GM12878 (cell line): Measurements from ENCODE around the gene NUP62. TPM values are rescaled to one million over a fixed set of nuclear protein-coding genes. Genes with fewer than 3 reads are reported as not detected.

Experiments
- BHLHE40 ChIP-seq, 2 experiments: fragments of 450-650 bp in 1 of 2; IDR thresholded peaks; 2 replicates each; pipeline ENCODE4 v1.6.1; 2011 to 2017; ENCODE audit warnings: low read depth in 2 of 2, borderline replicate concordance in 1 of 2, improper control_type of control experiment in 1 of 2, low read length in 1 of 2, mild to moderate bottlenecking in 1 of 2
- EZH2 ChIP-seq: IDR thresholded peaks from 2 replicates; pipeline ENCODE4 v1.6.1; 2012; ENCODE audit warnings: low read depth, mild to moderate bottlenecking, control low read depth, inconsistent platforms, low read length, borderline replicate concordance; ENCODE audit not compliant: control insufficient read depth
- FOS ChIP-seq: IDR thresholded peaks from 3 replicates; pipeline ENCODE4 v1.6.1; 2011; ENCODE audit warnings: borderline replicate concordance; ENCODE audit not compliant: insufficient read length; ENCODE audit errors: extremely low read depth
- IKZF1 ChIP-seq: fragments of 450-650 bp; conservative IDR thresholded peaks from 2 replicates; pipeline ENCODE4 v1.6.1; 2017; ENCODE audit warnings: antibody characterized with exemption, mild to moderate bottlenecking
- NFYB ChIP-seq: IDR thresholded peaks from 2 replicates; pipeline ENCODE4 v1.6.1; 2011; ENCODE audit warnings: low read depth, mild to moderate bottlenecking, low read length, improper control_type of control experiment, moderate library complexity; ENCODE audit not compliant: insufficient read depth
- NR2F1 ChIP-seq: fragments of 450-650 bp; conservative IDR thresholded peaks from 2 replicates; pipeline ENCODE4 v1.6.1; 2017; ENCODE audit warnings: mild to moderate bottlenecking
- POU2F2 ChIP-seq: IDR thresholded peaks from 3 replicates; pipeline ENCODE4 v1.6.1; 2011; ENCODE audit warnings: low read depth, mild to moderate bottlenecking, low read length, borderline replicate concordance
- SIN3A ChIP-seq: IDR thresholded peaks from 2 replicates; pipeline ENCODE4 v1.6.1; 2012; ENCODE audit warnings: low read depth, low read length, improper control_type of control experiment
- YY1 ChIP-seq: IDR thresholded peaks from 2 replicates; pipeline ENCODE4 v1.6.1; 2011; ENCODE audit warnings: low read depth, mild to moderate bottlenecking, low read length
- polyA plus RNA-seq, 11 experiments: library from polyadenylated mRNA; depleted of rRNA in 4 of 11; unstranded in 6 of 11; stranded (reverse) in 5 of 11; fragments of >200 nt; fragmentation: Nextera tagmentation in 4 of 11; fragmentation: Illumina TruSeq in 1 of 11; extraction: Ambion mirVana in 4 of 11; extraction: Trizol in 1 of 11; gene quantifications; 1 replicate in 1 of 11; 2 replicates in 10 of 11; pipeline versions ENCODE4 v1.2.1 to v1.2.3, GENCODE V29; 2011 to 2016; ENCODE audit warnings: inconsistent platforms in 2 of 11, missing spikeins in 2 of 11, low read depth in 1 of 11
- total RNA-seq, 4 experiments: library from RNA; depleted of rRNA in 3 of 4; stranded (reverse); fragments of >200 nt in 3 of 4; fragmentation: Illumina TruSeq in 1 of 4; extraction: Trizol in 1 of 4; gene quantifications; 2 replicates each; pipeline versions ENCODE4 v1.2.1 to v1.2.3, GENCODE V29; 2013 to 2021
- TF ChIP-seq, protein P1 (sequence below): IDR thresholded peaks from 2 replicates; pipeline ENCODE4 v1.6.1; 2011; ENCODE audit warnings: borderline replicate concordance, low read depth, mild to moderate bottlenecking, moderate library complexity, mixed read lengths, low read length; ENCODE audit not compliant: insufficient read depth; ENCODE audit errors: extremely low read length
- TF ChIP-seq, protein P2 (sequence below): IDR thresholded peaks from 2 replicates; pipeline ENCODE4 v1.6.1; 2011; ENCODE audit warnings: low read depth, low read length, improper control_type of control experiment, borderline replicate concordance
- TF ChIP-seq, protein P3 (sequence below): fragments of 450-650 bp; formaldehyde crosslinking; IDR thresholded peaks from 2 replicates; pipeline ENCODE4 v1.5.0; 2022; ENCODE audit warnings: mild to moderate bottlenecking, missing genetic modification characterization
- TF ChIP-seq, protein P4 (sequence below): IDR thresholded peaks from 2 replicates; pipeline ENCODE4 v1.6.1; 2012; ENCODE audit warnings: mild to moderate bottlenecking, low read depth, low read length
- TF ChIP-seq, protein P5 (sequence below): fragments of 450-650 bp; IDR thresholded peaks from 2 replicates; pipeline ENCODE4 v1.6.1; 2017; ENCODE audit warnings: antibody characterized with exemption, mild to moderate bottlenecking, moderate library complexity

The NUP62 gene
- total and polyA plus RNA-seq, 10 of the 15 experiments (the other 5 are each of a cell fraction or from before 2014, with no cell fraction given) = 19.5 to 110 (median 66.9) TPM

DNA sequence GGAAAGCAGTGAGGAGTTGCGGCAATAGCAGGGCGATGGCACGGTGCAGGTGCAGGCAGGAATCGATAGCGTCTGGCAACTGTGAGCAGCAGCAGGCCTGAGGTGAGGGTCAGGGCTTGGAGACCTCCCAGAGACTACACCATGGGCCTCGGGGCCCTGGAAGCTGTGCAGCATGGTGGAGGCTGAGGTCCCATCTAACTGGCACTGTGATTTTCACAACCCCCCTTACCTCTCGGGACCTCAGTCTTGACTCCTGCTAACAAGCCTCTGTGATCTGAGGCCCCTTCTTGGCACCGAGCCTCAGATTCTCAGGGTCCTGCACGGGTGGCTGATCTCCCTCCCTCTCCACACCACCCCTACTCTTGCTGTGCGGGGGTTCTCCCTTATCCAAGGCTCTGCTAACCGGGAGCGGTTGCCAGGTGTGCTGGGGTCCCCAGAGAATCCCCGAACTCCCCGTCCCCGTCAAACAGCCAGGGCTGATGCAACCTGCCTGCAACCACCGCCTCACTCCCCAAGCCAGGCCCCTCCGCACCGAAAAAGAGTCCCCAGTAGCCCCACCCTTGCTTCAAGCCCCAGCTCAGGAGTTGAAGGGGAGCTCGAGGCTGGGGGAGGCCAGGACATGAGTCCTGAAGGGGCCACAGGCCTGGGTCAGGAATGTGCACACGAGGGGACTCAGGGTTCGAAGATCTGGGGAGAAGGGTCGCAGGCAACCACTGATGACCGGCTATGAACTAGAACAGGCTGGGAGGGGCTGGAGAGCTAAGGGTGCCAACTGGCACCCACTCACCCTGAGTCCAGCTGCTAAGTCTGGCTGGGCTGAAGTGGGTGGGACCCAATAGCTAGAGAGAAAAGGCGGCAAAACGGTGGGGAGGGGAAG, 5.1 kb downstream of the NUP62 start (continued):
- TF ChIP-seq, protein P1, sequence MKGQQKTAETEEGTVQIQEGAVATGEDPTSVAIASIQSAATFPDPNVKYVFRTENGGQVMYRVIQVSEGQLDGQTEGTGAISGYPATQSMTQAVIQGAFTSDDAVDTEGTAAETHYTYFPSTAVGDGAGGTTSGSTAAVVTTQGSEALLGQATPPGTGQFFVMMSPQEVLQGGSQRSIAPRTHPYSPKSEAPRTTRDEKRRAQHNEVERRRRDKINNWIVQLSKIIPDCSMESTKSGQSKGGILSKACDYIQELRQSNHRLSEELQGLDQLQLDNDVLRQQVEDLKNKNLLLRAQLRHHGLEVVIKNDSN = no peak
- TF ChIP-seq EZH2 = no peak
- TF ChIP-seq, protein P2, sequence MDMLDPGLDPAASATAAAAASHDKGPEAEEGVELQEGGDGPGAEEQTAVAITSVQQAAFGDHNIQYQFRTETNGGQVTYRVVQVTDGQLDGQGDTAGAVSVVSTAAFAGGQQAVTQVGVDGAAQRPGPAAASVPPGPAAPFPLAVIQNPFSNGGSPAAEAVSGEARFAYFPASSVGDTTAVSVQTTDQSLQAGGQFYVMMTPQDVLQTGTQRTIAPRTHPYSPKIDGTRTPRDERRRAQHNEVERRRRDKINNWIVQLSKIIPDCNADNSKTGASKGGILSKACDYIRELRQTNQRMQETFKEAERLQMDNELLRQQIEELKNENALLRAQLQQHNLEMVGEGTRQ = no peak
- TF ChIP-seq POU2F2 = peak; percentile 24; the same call in 1 of the 3 replicates
- no peak for TF ChIP-seq NFYB
- TF ChIP-seq, protein P3, sequence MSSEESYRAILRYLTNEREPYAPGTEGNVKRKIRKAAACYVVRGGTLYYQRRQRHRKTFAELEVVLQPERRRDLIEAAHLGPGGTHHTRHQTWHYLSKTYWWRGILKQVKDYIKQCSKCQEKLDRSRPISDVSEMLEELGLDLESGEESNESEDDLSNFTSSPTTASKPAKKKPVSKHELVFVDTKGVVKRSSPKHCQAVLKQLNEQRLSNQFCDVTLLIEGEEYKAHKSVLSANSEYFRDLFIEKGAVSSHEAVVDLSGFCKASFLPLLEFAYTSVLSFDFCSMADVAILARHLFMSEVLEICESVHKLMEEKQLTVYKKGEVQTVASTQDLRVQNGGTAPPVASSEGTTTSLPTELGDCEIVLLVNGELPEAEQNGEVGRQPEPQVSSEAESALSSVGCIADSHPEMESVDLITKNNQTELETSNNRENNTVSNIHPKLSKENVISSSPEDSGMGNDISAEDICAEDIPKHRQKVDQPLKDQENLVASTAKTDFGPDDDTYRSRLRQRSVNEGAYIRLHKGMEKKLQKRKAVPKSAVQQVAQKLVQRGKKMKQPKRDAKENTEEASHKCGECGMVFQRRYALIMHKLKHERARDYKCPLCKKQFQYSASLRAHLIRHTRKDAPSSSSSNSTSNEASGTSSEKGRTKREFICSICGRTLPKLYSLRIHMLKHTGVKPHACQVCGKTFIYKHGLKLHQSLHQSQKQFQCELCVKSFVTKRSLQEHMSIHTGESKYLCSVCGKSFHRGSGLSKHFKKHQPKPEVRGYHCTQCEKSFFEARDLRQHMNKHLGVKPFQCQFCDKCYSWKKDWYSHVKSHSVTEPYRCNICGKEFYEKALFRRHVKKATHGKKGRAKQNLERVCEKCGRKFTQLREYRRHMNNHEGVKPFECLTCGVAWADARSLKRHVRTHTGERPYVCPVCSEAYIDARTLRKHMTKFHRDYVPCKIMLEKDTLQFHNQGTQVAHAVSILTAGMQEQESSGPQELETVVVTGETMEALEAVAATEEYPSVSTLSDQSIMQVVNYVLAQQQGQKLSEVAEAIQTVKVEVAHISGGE (CRISPR knock-in tag) = no peak
- no peak for TF ChIP-seq FOS
- TF ChIP-seq SIN3A = no peak
- peak; percentile 32 to 57; a peak in 2 of 4 replicates for TF ChIP-seq BHLHE40 (IDR thresholded peaks at IDR 0.05; ENCODE audit: borderline replicate concordance in 1 of 2, low read depth in 2 of 2, low read length in 1 of 2)
- TF ChIP-seq NR2F1 = peak; percentile 64
- peak; percentile 81 for TF ChIP-seq IKZF1
- peak; percentile 54; the same call in 1 of the 2 replicates for TF ChIP-seq YY1
- TF ChIP-seq, protein P4, sequence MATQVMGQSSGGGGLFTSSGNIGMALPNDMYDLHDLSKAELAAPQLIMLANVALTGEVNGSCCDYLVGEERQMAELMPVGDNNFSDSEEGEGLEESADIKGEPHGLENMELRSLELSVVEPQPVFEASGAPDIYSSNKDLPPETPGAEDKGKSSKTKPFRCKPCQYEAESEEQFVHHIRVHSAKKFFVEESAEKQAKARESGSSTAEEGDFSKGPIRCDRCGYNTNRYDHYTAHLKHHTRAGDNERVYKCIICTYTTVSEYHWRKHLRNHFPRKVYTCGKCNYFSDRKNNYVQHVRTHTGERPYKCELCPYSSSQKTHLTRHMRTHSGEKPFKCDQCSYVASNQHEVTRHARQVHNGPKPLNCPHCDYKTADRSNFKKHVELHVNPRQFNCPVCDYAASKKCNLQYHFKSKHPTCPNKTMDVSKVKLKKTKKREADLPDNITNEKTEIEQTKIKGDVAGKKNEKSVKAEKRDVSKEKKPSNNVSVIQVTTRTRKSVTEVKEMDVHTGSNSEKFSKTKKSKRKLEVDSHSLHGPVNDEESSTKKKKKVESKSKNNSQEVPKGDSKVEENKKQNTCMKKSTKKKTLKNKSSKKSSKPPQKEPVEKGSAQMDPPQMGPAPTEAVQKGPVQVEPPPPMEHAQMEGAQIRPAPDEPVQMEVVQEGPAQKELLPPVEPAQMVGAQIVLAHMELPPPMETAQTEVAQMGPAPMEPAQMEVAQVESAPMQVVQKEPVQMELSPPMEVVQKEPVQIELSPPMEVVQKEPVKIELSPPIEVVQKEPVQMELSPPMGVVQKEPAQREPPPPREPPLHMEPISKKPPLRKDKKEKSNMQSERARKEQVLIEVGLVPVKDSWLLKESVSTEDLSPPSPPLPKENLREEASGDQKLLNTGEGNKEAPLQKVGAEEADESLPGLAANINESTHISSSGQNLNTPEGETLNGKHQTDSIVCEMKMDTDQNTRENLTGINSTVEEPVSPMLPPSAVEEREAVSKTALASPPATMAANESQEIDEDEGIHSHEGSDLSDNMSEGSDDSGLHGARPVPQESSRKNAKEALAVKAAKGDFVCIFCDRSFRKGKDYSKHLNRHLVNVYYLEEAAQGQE = no peak
- TF ChIP-seq, protein P5, sequence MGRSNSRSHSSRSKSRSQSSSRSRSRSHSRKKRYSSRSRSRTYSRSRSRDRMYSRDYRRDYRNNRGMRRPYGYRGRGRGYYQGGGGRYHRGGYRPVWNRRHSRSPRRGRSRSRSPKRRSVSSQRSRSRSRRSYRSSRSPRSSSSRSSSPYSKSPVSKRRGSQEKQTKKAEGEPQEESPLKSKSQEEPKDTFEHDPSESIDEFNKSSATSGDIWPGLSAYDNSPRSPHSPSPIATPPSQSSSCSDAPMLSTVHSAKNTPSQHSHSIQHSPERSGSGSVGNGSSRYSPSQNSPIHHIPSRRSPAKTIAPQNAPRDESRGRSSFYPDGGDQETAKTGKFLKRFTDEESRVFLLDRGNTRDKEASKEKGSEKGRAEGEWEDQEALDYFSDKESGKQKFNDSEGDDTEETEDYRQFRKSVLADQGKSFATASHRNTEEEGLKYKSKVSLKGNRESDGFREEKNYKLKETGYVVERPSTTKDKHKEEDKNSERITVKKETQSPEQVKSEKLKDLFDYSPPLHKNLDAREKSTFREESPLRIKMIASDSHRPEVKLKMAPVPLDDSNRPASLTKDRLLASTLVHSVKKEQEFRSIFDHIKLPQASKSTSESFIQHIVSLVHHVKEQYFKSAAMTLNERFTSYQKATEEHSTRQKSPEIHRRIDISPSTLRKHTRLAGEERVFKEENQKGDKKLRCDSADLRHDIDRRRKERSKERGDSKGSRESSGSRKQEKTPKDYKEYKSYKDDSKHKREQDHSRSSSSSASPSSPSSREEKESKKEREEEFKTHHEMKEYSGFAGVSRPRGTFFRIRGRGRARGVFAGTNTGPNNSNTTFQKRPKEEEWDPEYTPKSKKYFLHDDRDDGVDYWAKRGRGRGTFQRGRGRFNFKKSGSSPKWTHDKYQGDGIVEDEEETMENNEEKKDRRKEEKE = no peak
